CD14-positive monocyte (primary cell): ENCODE results near the gene HPCAL4. TPM values are rescaled to one million over a fixed set of nuclear protein-coding genes. Genes with fewer than 3 reads are reported as not detected.

Experiments
- DNase-seq, 3 donors: peaks; one replicate each; pipeline ENCODE4 v3.0.0-alpha.2; 2011 to 2022
- H2AFZ ChIP-seq: 2 replicates; pipeline ENCODE4 v1.6.0; 2012; ENCODE audit warnings: mild to moderate bottlenecking, low read depth, low read length, inconsistent platforms; ENCODE audit not compliant: insufficient read depth, poor library complexity, severe bottlenecking
- H3K27ac ChIP-seq, 2 donors: 1 replicate in 1 of 2; 2 replicates in 1 of 2; pipeline ENCODE4 v1.5.1; 2012 to 2013; ENCODE audit warnings: low read length in 2 of 2, control low read depth in 1 of 2, inconsistent platforms in 1 of 2, low read depth in 1 of 2, mild to moderate bottlenecking in 1 of 2
- H3K27me3 ChIP-seq, 2 donors: one replicate each; pipeline versions ENCODE4 v1.6.0 to v1.6.1; 2011 to 2013; ENCODE audit warnings: low read length in 2 of 2; ENCODE audit not compliant: control insufficient read depth in 2 of 2, insufficient read depth in 2 of 2
- H3K36me3 ChIP-seq, 2 donors: replicated peaks in 1 of 2; 1 replicate in 1 of 2; 2 replicates in 1 of 2; pipeline versions ENCODE4 v1.5.1 to v1.6.1; 2012 to 2013; ENCODE audit warnings: low read length in 2 of 2, control low read depth in 1 of 2, inconsistent platforms in 1 of 2, mild to moderate bottlenecking in 1 of 2; ENCODE audit not compliant: insufficient read depth in 2 of 2, control insufficient read depth in 1 of 2
- H3K4me1 ChIP-seq, 2 donors: 1 replicate in 1 of 2; 2 replicates in 1 of 2; pipeline versions ENCODE4 v1.5.1 to v1.6.1; 2012 to 2013; ENCODE audit warnings: low read length in 2 of 2, control low read depth in 1 of 2, inconsistent platforms in 1 of 2, mild to moderate bottlenecking in 1 of 2, moderate library complexity in 1 of 2; ENCODE audit not compliant: insufficient read depth in 2 of 2, control insufficient read depth in 1 of 2
- H3K4me2 ChIP-seq: replicated peaks from 2 replicates; pipeline ENCODE3; 2012; ENCODE audit warnings: low read length, moderate library complexity, mild to moderate bottlenecking; ENCODE audit not compliant: poor library complexity, severe bottlenecking; ENCODE audit errors: extremely low read depth
- H3K4me3 ChIP-seq, 3 experiments: fragments of 200-600 bp in 1 of 3; sonication (generic) in 1 of 3; replicated peaks in 1 of 3; 1 replicate in 2 of 3; 2 replicates in 1 of 3; pipeline ENCODE4 v1.5.1; 2011 to 2013; ENCODE audit warnings: low read length in 3 of 3, mild to moderate bottlenecking in 3 of 3, control low read depth in 2 of 3, low read depth in 2 of 3, inconsistent platforms in 1 of 3, moderate library complexity in 1 of 3
- H3K79me2 ChIP-seq: 2 replicates; pipeline ENCODE4 v1.6.0; 2012; ENCODE audit warnings: mild to moderate bottlenecking, control low read depth, inconsistent platforms, low read length, moderate library complexity; ENCODE audit not compliant: insufficient read depth
- H3K9ac ChIP-seq: 2 replicates; pipeline ENCODE4 v1.6.0; 2017; ENCODE audit warnings: low read length, mild to moderate bottlenecking; ENCODE audit not compliant: insufficient read depth, poor library complexity, severe bottlenecking
- H3K9me3 ChIP-seq, 2 donors: replicated peaks in 1 of 2; 1 replicate in 1 of 2; 2 replicates in 1 of 2; pipeline versions ENCODE4 v1.5.1 to v1.6.1; 2012 to 2013; ENCODE audit warnings: low read length in 2 of 2, control low read depth in 1 of 2; ENCODE audit not compliant: control insufficient read depth in 1 of 2, insufficient read depth in 1 of 2
- H4K20me1 ChIP-seq: 2 replicates; pipeline ENCODE4 v1.6.0; 2012; ENCODE audit warnings: mild to moderate bottlenecking, low read length, control low read depth, moderate library complexity; ENCODE audit not compliant: insufficient read depth
- H3K27ac Mint-ChIP-seq, 7 donors: one replicate each; pipeline ENCODE4 v1.8.0; 2020; ENCODE audit warnings: mild to moderate bottlenecking in 7 of 7, mixed read lengths in 7 of 7, moderate library complexity in 6 of 7, inconsistent platforms in 2 of 7
- H3K27me3 Mint-ChIP-seq, 3 donors: one replicate each; pipeline ENCODE4 v1.8.0; 2021 to 2022; ENCODE audit warnings: low read depth in 3 of 3, mild to moderate bottlenecking in 3 of 3, mixed read lengths in 3 of 3, moderate library complexity in 3 of 3, inconsistent platforms in 1 of 3
- H3K36me3 Mint-ChIP-seq, 2 donors: one replicate each; pipeline ENCODE4 v1.8.0; 2020; ENCODE audit warnings: mixed read lengths in 2 of 2, inconsistent platforms in 1 of 2, mild to moderate bottlenecking in 1 of 2
- H3K4me1 Mint-ChIP-seq: one replicate; pipeline ENCODE4 v1.8.0; 2020; ENCODE audit warnings: mild to moderate bottlenecking, mixed read lengths
- H3K4me3 Mint-ChIP-seq, 2 donors: one replicate each; pipeline ENCODE4 v1.8.0; 2020; ENCODE audit warnings: mild to moderate bottlenecking in 2 of 2, mixed read lengths in 2 of 2, moderate library complexity in 1 of 2
- H3K9me3 Mint-ChIP-seq, 7 donors: one replicate each; pipeline ENCODE4 v1.8.0; 2020 to 2022; ENCODE audit warnings: mixed read lengths in 7 of 7, mild to moderate bottlenecking in 6 of 7, moderate library complexity in 6 of 7, inconsistent platforms in 2 of 7
- CTCF ChIP-seq: fragments of 200-600 bp; IDR thresholded peaks from one replicate; pipeline ENCODE4 v1.8.0; 2022; ENCODE audit warnings: antibody characterized with exemption, mild to moderate bottlenecking
- WGBS: methylation state at CpG from one replicate; pipeline ENCODE4 v1.1.5; 2013; ENCODE audit warnings: missing lambda C conversion rate; ENCODE audit not compliant: insufficient coverage; 5-methylcytosine and 5-hydroxymethylcytosine counted together
- intact Hi-C, 2 donors: fragments of 100-400 bp; cut with micrococcal nuclease; formaldehyde crosslinking; loops; one replicate each; pipeline versions ENCODE4 v1.15.0 to v1.15.1; 2023
- polyA plus RNA-seq, 3 donors: library from polyadenylated mRNA; depleted of rRNA in 1 of 3; unstranded in 2 of 3; stranded (reverse) in 1 of 3; fragments of 300-500 nt in 2 of 3; fragments of >200 nt in 1 of 3; fragmentation: Illumina TruSeq in 2 of 3; gene quantifications; 1 replicate in 2 of 3; 2 replicates in 1 of 3; pipeline ENCODE4 v1.2.3, GENCODE V29; 2012 to 2021

The HPCAL4 gene
- polyA plus RNA-seq, 3 donors, result 0.03 to 0.05 TPM; not detected in 1

- H3K4me1 Mint-ChIP-seq, result peaks cover 2% of the 10 kb centered on the region
- no peak overlapping the region for H3K4me3 ChIP-seq
- intact Hi-C loops, result no loop called here
Measured at GRCh38 chr1:39683591-39684312, 7.5 kb downstream of the HPCAL4 start.

GRCh38 chr1:39681999-39682398 is 9.2 kb downstream of the HPCAL4 start:
- Mint-ChIP-seq H3K27ac (no peak overlapping the region), H3K36me3 (peaks cover 0 to 6% of the 10 kb centered on the region in 2 donors), H3K4me1 (peaks cover 3% of the 10 kb centered on the region), H3K9me3 (peaks cover 0 to 15% (median 8%) of the 10 kb centered on the region in 7 donors), H3K27me3 (peaks cover 57 to 69% (median 62%) of the 10 kb centered on the region in 3 donors), H3K4me3 (peak overlapping the region in 1 of 2 donors; percentile 30)
- Histone ChIP-seq H3K4me3 (no peak overlapping the region), H3K4me2 (no peak overlapping the region), H3K27me3 (peaks cover 36 to 62% of the 10 kb centered on the region in 2 donors), H3K9ac (no peak overlapping the region), H3K4me1 (no peaks in the 10 kb centered on the region), H3K9me3 (no peaks in the 10 kb centered on the region), H3K27ac (no peak overlapping the region), H3K79me2 (no peaks in the 10 kb centered on the region), H4K20me1 (no peaks in the 10 kb centered on the region), H2AFZ (no peak overlapping the region), H3K36me3 (no peaks in the 10 kb centered on the region)
- no peak for DNase-seq
- intact Hi-C loops, result no loop called here
- no CpG with 5 or more reads among the region's 1 CpG for WGBS
- no peak for TF ChIP-seq CTCF

More at GRCh38 chr1:39683591-39684312, 7.5 kb downstream of the HPCAL4 start:
- Histone ChIP-seq H3K27ac (no peak overlapping the region), H3K4me1 (no peaks in the 10 kb centered on the region), H3K9me3 (no peaks in the 10 kb centered on the region), H3K79me2 (no peaks in the 10 kb centered on the region), H3K9ac (no peak overlapping the region), H4K20me1 (no peaks in the 10 kb centered on the region), H3K4me2 (peak overlapping the region; percentile 7), H3K27me3 (peaks cover 37 to 77% of the 10 kb centered on the region in 2 donors), H2AFZ (no peak overlapping the region), H3K36me3 (no peaks in the 10 kb centered on the region)
- Mint-ChIP-seq H3K36me3 (peaks cover 0 to 6% of the 10 kb centered on the region in 2 donors), H3K9me3 (peaks cover 0 to 15% (median 8%) of the 10 kb centered on the region in 7 donors), H3K27ac (no peak overlapping the region), H3K27me3 (peaks cover 72 to 83% (median 75%) of the 10 kb centered on the region in 3 donors), H3K4me3 (peak overlapping the region in 1 of 2 donors; percentile 81)
- WGBS, result 13% methylated on average over 41 of the region's 62 CpGs
- DNase-seq, result no peak
- no peak for TF ChIP-seq CTCF
